NCI-H2029 treated with DMSO at 0.1 percent for 48 hours (cell line): ENCODE results near the gene FAM135A.
"Not testable (repeated sequence)": the region's sequence is repeated elsewhere in the genome, so short reads cannot be mapped to it uniquely, and the experiment has no call there.

ENCODE experiments used
- DNase-seq: peaks from one replicate; lab custom pipeline; 2025; lab: John Stamatoyannopoulos, UW

The FAM135A gene

GRCh38 chr6:70396796-70397729 lies 16.2 kb upstream of the FAM135A start:
- DNase-seq: no peak

- DNase-seq: no peak
Observed at GRCh38 chr6:70398783-70399728, 14.3 kb upstream of the FAM135A start.

GRCh38 chr6:70404658-70405057 lies 8.7 kb upstream of the FAM135A start:
- no peak for DNase-seq

GRCh38 chr6:70409216-70409615 lies 4.1 kb upstream of the FAM135A start:
- no peak for DNase-seq

- no peak for DNase-seq
Observed at GRCh38 chr6:70411542-70412251, 1.6 kb upstream of the FAM135A start.

GRCh38 chr6:70412252-70413113 lies 825 bp upstream of the FAM135A start:
- DNase-seq: no peak

- DNase-seq: no peak
Observed at GRCh38 chr6:70413992-70414494, 735 bp downstream of the FAM135A start.

GRCh38 chr6:70414813-70415212 lies 1.5 kb downstream of the FAM135A start:
- no peak for DNase-seq

GRCh38 chr6:70415247-70415646 lies 1.9 kb downstream of the FAM135A start:
- no peak for DNase-seq

GRCh38 chr6:70415660-70416059 lies 2.4 kb downstream of the FAM135A start:
- DNase-seq: no peak

GRCh38 chr6:70421509-70421908 lies 8.2 kb downstream of the FAM135A start:
- no peak for DNase-seq

GRCh38 chr6:70423189-70424134 lies 10.2 kb downstream of the FAM135A start:
- DNase-seq: no peak

GRCh38 chr6:70424291-70424690 lies 11.0 kb downstream of the FAM135A start:
- no peak for DNase-seq

- no peak for DNase-seq
Observed at GRCh38 chr6:70436320-70436719, 23.0 kb downstream of the FAM135A start.

- DNase-seq: no peak
Observed at GRCh38 chr6:70445001-70445400, 31.7 kb downstream of the FAM135A start.

GRCh38 chr6:70447343-70448070 lies 34.2 kb downstream of the FAM135A start:
- DNase-seq: not testable (repeated sequence)

- not testable (repeated sequence) for DNase-seq
Observed at GRCh38 chr6:70453899-70454298, 40.6 kb downstream of the FAM135A start.

- no peak for DNase-seq
Observed at GRCh38 chr6:70456735-70457134, 43.4 kb downstream of the FAM135A start.

- DNase-seq: no peak
Observed at GRCh38 chr6:70459235-70459634, 45.9 kb downstream of the FAM135A start.
